Activated CD4-positive, CD25-positive, alpha-beta regulatory T cell treated with anti-CD3 and anti-CD28 coated beads, Interleukin-2, amount 50 U/mL, for 24 hours (primary cell): ENCODE measurements around the gene SLC7A6.

Experiments used
- ATAC-seq, 2 donors: fragments of 150-1000 bp; cut with Tn5 transposase; one replicate each; pipeline ENCODE4 v1.10.0; 2021; ENCODE audit warnings: mild to moderate bottlenecking in 1 of 2, moderate library complexity in 1 of 2

Gene SLC7A6

GRCh38 chr16:68235108-68235886 is 29.0 kb upstream of the SLC7A6 start:
- ATAC-seq, result no peak

- ATAC-seq, result no peak
Measured at GRCh38 chr16:68235887-68236136, 28.5 kb upstream of the SLC7A6 start, which contains the start of gene ESRP2. TSS of gene ESRP2 (minus strand) at chr16:68236127. CDS start at chr16:68236045, 82 bp downstream.

- no peak for ATAC-seq
Measured at GRCh38 chr16:68236137-68236825, 28.0 kb upstream of the SLC7A6 start.

GRCh38 chr16:68236826-68237242 is 27.5 kb upstream of the SLC7A6 start:
- peak in 1 of 2 donors; percentile 2 for ATAC-seq

GRCh38 chr16:68237243-68238028 is 26.9 kb upstream of the SLC7A6 start:
- ATAC-seq, result peak; percentile 73 to 77

GRCh38 chr16:68238029-68238345 is 26.3 kb upstream of the SLC7A6 start:
- ATAC-seq, result peak in 1 of 2 donors; percentile 10

- no peak for ATAC-seq
Measured at GRCh38 chr16:68242085-68242484, 22.2 kb upstream of the SLC7A6 start.

GRCh38 chr16:68242926-68243858 is 21.1 kb upstream of the SLC7A6 start:
- ATAC-seq, result no peak

GRCh38 chr16:68244481-68244902 is 19.8 kb upstream of the SLC7A6 start:
- ATAC-seq, result no peak

GRCh38 chr16:68244903-68245853 is 19.1 kb upstream of the SLC7A6 start, which contains the start of gene PLA2G15:
TSS of gene PLA2G15 (plus strand) at chr16:68245373. CDS start at chr16:68245427, 54 bp downstream.
- peak; percentile 94 to 97 for ATAC-seq

- no peak for ATAC-seq
Measured at GRCh38 chr16:68246121-68246520, 18.2 kb upstream of the SLC7A6 start.

GRCh38 chr16:68246666-68247065 is 17.7 kb upstream of the SLC7A6 start:
- ATAC-seq, result no peak

- no peak for ATAC-seq
Measured at GRCh38 chr16:68247400-68247799, 16.9 kb upstream of the SLC7A6 start.

GRCh38 chr16:68247932-68248331 is 16.4 kb upstream of the SLC7A6 start:
- ATAC-seq, result no peak

GRCh38 chr16:68249371-68249770 is 15.0 kb upstream of the SLC7A6 start:
- ATAC-seq, result no peak

- ATAC-seq, result no peak
Measured at GRCh38 chr16:68250951-68251350, 13.4 kb upstream of the SLC7A6 start.

- no peak for ATAC-seq
Measured at GRCh38 chr16:68251832-68252231, 12.5 kb upstream of the SLC7A6 start.

GRCh38 chr16:68252383-68252782 is 11.9 kb upstream of the SLC7A6 start:
- ATAC-seq, result no peak

- no peak for ATAC-seq
Measured at GRCh38 chr16:68253721-68254120, 10.6 kb upstream of the SLC7A6 start.

GRCh38 chr16:68255712-68256111 is 8.6 kb upstream of the SLC7A6 start:
- ATAC-seq, result no peak

- ATAC-seq, result no peak
Measured at GRCh38 chr16:68257251-68257905, 6.9 kb upstream of the SLC7A6 start.
